Loucy (cell line): Measurements from ENCODE around the gene PTPRH.

Experiments used
- H2AFZ ChIP-seq: fragments of 200-600 bp; sonication (generic); 2 replicates; pipeline ENCODE4 v1.6.0; 2016; ENCODE audit warnings: antibody characterized with exemption, mild to moderate bottlenecking, low read length, moderate library complexity
- H3F3A ChIP-seq: fragments of 200-600 bp; 2 replicates; pipeline ENCODE4 v1.6.0; 2016; ENCODE audit warnings: antibody characterized with exemption, low read depth, mild to moderate bottlenecking
- H3K27me3 ChIP-seq: fragments of 200-600 bp; sonication (generic); 2 replicates; pipeline ENCODE4 v1.6.1; 2014; ENCODE audit warnings: low read length, mild to moderate bottlenecking; ENCODE audit not compliant: insufficient read depth, poor library complexity, severe bottlenecking
- H3K36me3 ChIP-seq: fragments of 200-600 bp; sonication (generic); 2 replicates; pipeline ENCODE4 v1.6.1; 2016; ENCODE audit warnings: low read length; ENCODE audit not compliant: insufficient read depth
- H3K4me1 ChIP-seq: fragments of 200-600 bp; sonication (generic); 2 replicates; pipeline ENCODE4 v1.5.1; 2014; ENCODE audit warnings: low read length, mild to moderate bottlenecking; ENCODE audit not compliant: insufficient read depth, poor library complexity, severe bottlenecking
- H3K4me2 ChIP-seq: fragments of 200-600 bp; sonication (generic); 2 replicates; pipeline ENCODE4 v1.6.0; 2014; ENCODE audit warnings: antibody characterized with exemption, low read length, low read depth, mild to moderate bottlenecking; ENCODE audit not compliant: poor library complexity, severe bottlenecking
- H3K4me3 ChIP-seq: fragments of 200-600 bp; sonication (generic); 2 replicates; pipeline ENCODE4 v1.5.1; 2014; ENCODE audit warnings: low read length, mild to moderate bottlenecking, mixed read lengths; ENCODE audit not compliant: poor library complexity, severe bottlenecking
- H3K79me2 ChIP-seq: fragments of 200-600 bp; sonication (generic); 2 replicates; pipeline ENCODE4 v1.6.1; 2014; ENCODE audit warnings: low read length; ENCODE audit not compliant: insufficient read depth
- H3K9ac ChIP-seq: fragments of 200-600 bp; sonication (generic); 2 replicates; pipeline ENCODE4 v1.6.0; 2014; ENCODE audit warnings: mild to moderate bottlenecking, low read depth, low read length, moderate library complexity; ENCODE audit not compliant: poor library complexity, severe bottlenecking
- H3K9me2 ChIP-seq: fragments of 200-600 bp; sonication (generic); replicated peaks from 2 replicates; pipeline ENCODE4 v1.6.1; 2016; ENCODE audit warnings: low read depth, low read length, mixed read lengths
- H3K9me3 ChIP-seq: fragments of 200-600 bp; sonication (generic); 2 replicates; pipeline ENCODE4 v1.6.1; 2014; ENCODE audit warnings: mild to moderate bottlenecking, antibody characterized with exemption, low read length, low read depth; ENCODE audit not compliant: insufficient read depth
- H4K20me1 ChIP-seq: fragments of 200-600 bp; sonication (generic); 2 replicates; pipeline ENCODE4 v1.6.0; 2014; ENCODE audit warnings: antibody characterized with exemption, low read length, mild to moderate bottlenecking; ENCODE audit not compliant: insufficient read depth, poor library complexity, severe bottlenecking
- CTCF ChIP-seq: fragments of 200-600 bp; sonication (generic); conservative IDR thresholded peaks from 2 replicates; pipeline ENCODE4 v1.5.1; 2014; ENCODE audit warnings: mild to moderate bottlenecking, antibody characterized with exemption, low read length
- EZH2phosphoT487 ChIP-seq: fragments of 200-600 bp; IDR thresholded peaks from 2 replicates; pipeline ENCODE4 v1.6.1; 2018; ENCODE audit warnings: antibody characterized with exemption, mild to moderate bottlenecking, moderate library complexity, borderline replicate concordance

The PTPRH gene

GRCh38 chr19:55152017-55152416, 57.3 kb downstream of the PTPRH start:
- H3K9me3 ChIP-seq: no peaks in the 10 kb centered on the region
- no peaks in the 10 kb centered on the region for H3K27me3 ChIP-seq
- H3K9me2 ChIP-seq: no peaks in the 10 kb centered on the region
- no peak overlapping the region for H3K9ac ChIP-seq
- H3K4me1 ChIP-seq: peaks cover 22% of the 10 kb centered on the region
- H4K20me1 ChIP-seq: no peaks in the 10 kb centered on the region
- H3K36me3 ChIP-seq: no peaks in the 10 kb centered on the region
- no peaks in the 10 kb centered on the region for H3K79me2 ChIP-seq
- no peak overlapping the region for H2AFZ ChIP-seq
- H3K4me3 ChIP-seq: peak overlapping the region; percentile 15
- peaks cover 12% of the 10 kb centered on the region for H3F3A ChIP-seq
- TF ChIP-seq EZH2phosphoT487 (no peak), CTCF (no peak)
- peak overlapping the region; percentile 36 for H3K4me2 ChIP-seq

- Histone ChIP-seq H3K9me2 (no peaks in the 10 kb centered on the region), H4K20me1 (no peaks in the 10 kb centered on the region), H3K27me3 (no peaks in the 10 kb centered on the region), H3K9me3 (no peaks in the 10 kb centered on the region), H2AFZ (no peak within 1 kb of the TSS), H3K4me2 (no peak within 1 kb of the TSS), H3K4me1 (peaks cover 29% of the 10 kb centered on the region), H3K79me2 (no peaks in the 10 kb centered on the region), H3K36me3 (no peaks in the 10 kb centered on the region), H3K9ac (no peak within 1 kb of the TSS), H3F3A (peaks cover 12% of the 10 kb centered on the region), H3K4me3 (no peak within 1 kb of the TSS)
- TF ChIP-seq EZH2phosphoT487: no peak
- no peak for TF ChIP-seq CTCF
These were observed 60.0 kb downstream of the PTPRH start, which contains the start of gene TNNT1 for GRCh38 chr19:55149078-55150003. Gene TNNT1 (minus strand): TSS chr19:55149206. CDS start chr19:55147157, 2,049 bp downstream.

GRCh38 chr19:55147545-55148251, 61.6 kb downstream of the PTPRH start:
- H3K36me3 ChIP-seq: no peaks in the 10 kb centered on the region
- no peak overlapping the region for H3K9ac ChIP-seq
- H3F3A ChIP-seq: peaks cover 4% of the 10 kb centered on the region; the same call in 1 of the 2 replicates
- H3K4me2 ChIP-seq: no peak overlapping the region
- no peaks in the 10 kb centered on the region for H4K20me1 ChIP-seq
- no peaks in the 10 kb centered on the region for H3K79me2 ChIP-seq
- H3K27me3 ChIP-seq: no peaks in the 10 kb centered on the region
- TF ChIP-seq EZH2phosphoT487: no peak
- TF ChIP-seq CTCF: no peak
- no peaks in the 10 kb centered on the region for H3K9me2 ChIP-seq
- no peaks in the 10 kb centered on the region for H3K9me3 ChIP-seq
- no peak overlapping the region for H2AFZ ChIP-seq
- peaks cover 16% of the 10 kb centered on the region for H3K4me1 ChIP-seq
- H3K4me3 ChIP-seq: peak overlapping the region; percentile 80
